ENCODE measurements around the gene CBX8.

CBX8 gene

GRCh38 chr17:79792984-79793923 lies 3.6 kb downstream of the CBX8 start:
- peak; percentile 22 for DNase-seq (ENCODE audit: low read depth)

DNA sequence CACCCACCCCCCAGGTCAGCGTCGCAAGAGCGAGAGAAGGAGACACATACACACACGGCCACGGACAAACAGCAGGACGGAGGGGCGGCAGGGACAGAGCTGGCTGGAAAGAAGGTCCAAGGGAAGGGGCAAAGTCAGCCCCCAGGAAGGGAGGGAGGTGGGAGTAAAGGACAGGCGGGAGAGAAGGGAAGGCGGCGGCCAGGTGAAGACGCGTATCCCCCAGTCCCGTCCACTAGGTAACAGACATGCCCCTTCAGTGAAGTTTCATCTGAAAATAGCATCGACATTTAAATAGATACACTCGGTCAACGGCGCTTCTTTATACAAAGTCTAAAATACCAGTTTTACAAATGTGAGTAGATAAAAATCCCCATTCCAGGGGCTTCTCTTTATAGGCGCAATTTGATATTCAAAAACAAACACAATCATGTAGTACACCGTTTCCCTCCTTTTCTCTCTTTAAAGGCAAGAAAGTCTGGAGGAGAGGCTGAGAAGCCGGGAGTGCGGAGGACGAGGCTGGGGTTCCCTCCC lies 4.5 kb downstream of the CBX8 start:
- DNase-seq (ENCODE audit: low read depth), result no peak

DNA sequence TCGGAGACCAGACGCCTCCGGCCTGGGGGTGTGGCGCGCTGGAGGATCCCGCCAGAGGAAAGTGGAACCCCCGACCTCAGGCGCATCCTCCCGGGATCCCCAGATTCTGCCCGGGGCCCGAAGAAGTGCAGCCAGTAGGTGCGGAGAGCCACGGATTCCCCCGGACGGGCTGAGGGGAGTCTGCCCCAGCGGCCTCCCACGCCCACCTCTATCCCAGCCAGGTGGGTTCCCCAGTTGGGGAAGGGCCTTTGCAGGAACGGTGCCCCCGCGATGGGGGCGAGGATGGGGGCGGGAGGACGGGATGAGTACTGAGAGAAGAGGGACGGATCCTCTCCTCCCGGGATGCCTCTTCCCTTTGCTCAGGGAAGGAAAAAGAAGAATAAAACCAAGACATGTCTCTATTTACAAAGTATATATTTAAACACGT lies 5.1 kb downstream of the CBX8 start:
- no peak for DNase-seq (ENCODE audit: low read depth)

- no peak for DNase-seq (ENCODE audit: low read depth)
These were observed 5.8 kb downstream of the CBX8 start for GRCh38 chr17:79790805-79791734.

GRCh38 chr17:79789943-79790804 lies 6.7 kb downstream of the CBX8 start:
- no peak for DNase-seq (ENCODE audit: low read depth)

DNA sequence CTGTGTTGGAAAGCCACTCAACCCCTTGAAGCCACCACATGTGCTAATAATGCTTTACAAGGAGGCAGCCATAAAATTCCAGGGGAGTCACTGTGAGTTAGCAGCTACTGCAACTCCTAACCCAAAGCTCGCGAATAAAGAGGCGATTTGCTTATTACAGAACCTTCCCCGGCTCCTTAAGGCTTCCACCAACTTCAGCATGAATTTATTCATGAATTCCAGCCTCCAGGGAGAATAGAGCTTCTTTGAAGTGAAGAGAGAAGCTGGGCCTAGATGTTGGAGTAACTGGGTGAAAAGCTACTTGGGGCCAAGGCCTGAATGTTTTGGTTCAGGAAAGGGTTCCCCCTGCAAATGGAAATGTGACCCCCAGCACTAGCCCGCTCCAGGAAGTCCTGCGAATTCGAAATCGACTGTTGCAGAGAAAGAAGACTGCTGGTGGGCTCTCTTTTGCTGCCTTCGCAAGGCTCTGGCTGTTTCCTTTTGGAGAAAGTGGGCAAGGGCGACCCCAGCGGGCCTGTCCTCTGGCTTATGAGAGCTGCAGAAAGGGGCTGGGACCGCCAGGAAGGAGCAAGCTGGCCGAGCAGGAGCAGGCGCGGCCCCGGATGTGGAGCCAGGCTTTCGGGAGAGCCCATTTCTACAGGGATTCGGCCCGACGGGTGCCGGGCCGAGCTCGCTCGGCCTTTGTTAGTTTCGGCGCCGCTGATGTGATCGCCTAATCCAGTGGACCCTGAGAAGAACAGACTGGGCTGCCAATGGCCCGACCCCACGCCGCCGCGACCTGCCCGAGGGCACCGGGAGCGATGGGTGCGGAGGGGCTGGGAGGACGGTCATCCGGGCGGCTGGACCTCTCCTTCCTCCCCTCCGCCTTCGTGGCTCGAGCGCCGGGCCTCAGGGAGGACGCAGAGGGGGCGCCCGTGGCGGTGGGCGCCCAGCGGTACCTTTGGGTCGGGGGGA lies 7.6 kb downstream of the CBX8 start:
- DNase-seq (ENCODE audit: low read depth), result no peak

DNA sequence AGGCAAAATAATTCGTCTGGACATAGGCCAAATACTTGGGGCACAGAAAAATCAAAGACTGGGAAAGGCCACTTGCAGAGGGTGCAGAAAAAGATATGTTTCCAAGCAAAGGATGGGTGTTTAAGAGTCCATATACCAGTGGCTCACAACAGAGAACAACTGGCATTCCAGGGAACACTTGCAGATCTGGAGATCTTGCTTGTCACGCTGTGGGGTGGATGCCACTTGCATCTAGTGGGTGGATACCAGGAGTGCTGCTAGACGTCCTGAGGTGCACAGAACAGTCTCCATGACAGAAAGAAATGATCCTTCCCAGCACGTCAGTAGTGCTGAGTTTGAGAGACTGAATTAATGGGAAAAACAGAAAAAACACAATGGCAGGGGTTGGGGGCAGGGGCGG lies 8.4 kb downstream of the CBX8 start:
- no peak for DNase-seq (ENCODE audit: low read depth)

GRCh38 chr17:79786930-79787643 lies 9.8 kb downstream of the CBX8 start:
- DNase-seq (ENCODE audit: low read depth), result no peak

DNA sequence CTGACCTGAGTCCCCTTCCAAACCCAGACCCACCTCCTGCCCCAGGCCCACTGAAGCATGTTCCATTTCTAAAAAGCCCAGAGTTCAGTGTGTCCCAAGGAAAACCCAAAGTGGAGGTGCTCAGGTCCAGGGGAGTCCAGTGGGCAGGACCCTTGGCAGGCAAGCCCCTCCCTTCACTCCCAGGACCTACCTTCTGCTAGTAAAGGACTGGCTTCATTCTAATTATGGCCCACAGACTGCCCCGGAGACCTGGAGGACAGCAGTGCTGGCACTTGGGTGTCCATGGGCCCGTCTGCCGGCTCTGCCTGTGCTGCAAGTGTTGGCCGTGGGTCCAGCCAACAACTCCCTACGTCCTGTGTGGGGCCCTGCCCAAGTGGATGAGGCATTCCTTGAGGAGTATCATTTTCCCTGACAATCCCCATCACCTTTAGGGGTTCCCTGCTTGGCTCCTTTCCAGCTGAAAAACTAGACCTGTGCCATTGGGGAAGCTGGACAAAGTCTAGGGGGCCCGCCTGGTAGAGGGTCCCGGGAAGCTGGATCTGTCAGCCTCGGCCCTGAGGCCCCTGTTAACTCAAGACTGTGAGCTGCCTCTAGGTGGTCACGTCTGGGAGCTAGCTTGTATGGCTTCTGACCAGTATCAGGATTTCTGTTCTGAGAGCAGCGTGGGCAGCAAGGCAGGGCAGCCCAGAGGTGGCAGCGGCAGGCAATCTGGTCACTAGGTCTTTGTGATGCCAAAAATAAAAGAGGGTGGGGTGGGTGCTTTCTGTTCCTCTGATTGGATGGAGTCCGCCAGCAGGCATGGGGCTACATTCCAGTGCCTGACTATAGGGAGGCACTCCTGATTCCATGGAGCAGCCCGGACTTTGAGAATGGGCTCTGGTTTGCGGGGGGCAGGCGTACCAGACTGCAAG lies 10.7 kb downstream of the CBX8 start:
- no peak for DNase-seq (ENCODE audit: low read depth)

GRCh38 chr17:79785017-79785899 lies 11.6 kb downstream of the CBX8 start:
- DNase-seq (ENCODE audit: low read depth), result no peak

- no peak for DNase-seq (ENCODE audit: low read depth)
These were observed 12.4 kb downstream of the CBX8 start for GRCh38 chr17:79784353-79785016.

GRCh38 chr17:79783891-79784290 lies 13.0 kb downstream of the CBX8 start:
- no peak for DNase-seq (ENCODE audit: low read depth)

DNA sequence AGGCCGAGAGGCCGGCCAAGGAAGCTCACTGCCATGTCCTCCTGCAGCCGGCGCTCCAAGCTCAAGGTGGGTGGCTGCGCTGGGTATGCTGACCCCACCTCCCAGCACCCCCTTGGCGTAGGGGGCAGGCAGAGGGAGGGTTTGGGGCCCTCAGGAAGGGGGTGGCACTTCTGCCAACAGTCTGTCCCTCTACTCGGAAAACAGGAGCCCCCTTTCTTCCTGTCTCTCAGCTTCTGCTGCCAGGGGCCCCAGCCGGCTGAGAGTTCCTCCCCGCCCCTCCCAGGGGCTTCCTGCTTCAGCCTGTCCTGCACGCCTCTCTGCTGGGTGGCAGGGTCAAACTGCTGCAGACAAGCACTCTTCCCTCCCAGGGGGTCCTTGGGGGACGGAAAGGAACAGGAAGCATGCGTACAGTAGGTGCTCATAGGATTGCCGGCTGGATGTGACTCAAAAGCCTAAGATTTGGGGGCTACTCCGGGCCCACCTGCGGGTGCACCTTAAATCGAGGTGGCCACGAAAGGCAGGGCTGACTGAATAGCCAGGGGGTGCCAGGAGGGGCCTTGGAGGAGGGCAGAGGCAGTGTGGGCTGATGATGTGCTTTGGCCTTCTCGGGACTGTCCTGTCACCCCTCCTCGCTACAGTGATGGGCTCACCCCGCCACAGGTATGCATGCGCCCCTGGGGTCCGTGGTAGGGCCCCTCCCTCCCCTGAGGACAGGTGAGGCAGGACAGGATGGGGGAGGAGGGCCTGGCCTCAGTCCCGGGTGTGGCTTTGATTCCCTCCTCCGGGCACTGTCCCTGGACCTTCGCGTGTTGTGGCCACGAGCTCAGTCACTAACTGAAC lies 14.9 kb downstream of the CBX8 start:
- DNase-seq (ENCODE audit: low read depth), result no peak

- DNase-seq (ENCODE audit: low read depth), result no peak
These were observed 15.7 kb downstream of the CBX8 start for GRCh38 chr17:79781012-79781650.

DNA sequence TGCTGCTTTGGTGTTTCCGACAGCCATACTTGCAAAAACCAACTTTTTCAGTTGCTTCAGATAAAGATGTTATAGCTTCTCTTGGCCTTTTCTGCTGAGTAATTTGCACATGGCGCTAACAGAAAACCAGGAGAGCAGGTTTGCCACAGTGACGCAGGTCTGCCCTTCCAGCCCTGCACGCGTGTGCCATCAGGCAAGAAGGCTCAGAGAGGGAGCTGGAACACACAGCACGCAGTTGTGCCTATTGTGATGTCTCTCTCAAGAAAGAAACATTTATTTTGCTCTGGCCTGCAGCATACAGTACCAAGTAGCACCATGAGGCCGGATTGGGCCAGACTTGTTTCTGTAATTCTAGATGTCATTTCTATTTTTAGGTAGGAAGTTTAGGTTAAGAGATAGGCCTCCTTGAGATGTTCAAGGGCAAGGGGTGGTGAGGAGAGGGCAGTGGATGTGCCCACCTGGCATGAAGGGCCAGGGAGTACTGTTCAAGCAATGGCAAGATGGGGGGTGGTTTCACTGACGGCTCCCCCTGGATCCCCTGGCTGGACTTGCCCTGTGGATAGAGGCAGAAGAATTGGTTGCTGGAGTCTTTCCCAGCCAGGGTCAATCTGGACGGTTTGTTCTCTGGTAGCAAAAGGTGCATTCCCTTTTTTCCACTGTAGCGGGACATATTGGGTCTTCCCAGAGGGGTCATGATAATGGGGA lies 17.1 kb downstream of the CBX8 start:
- no peak for DNase-seq (ENCODE audit: low read depth)

All from non-pigmented ciliary epithelial cell (primary cell).